PFSK-1 (cell line): ENCODE measurements around the gene SLC19A1.

ENCODE experiments used
- POLR2AphosphoS5 ChIP-seq: IDR thresholded peaks from 2 replicates; pipeline ENCODE4 v1.6.1; 2012; ENCODE audit warnings: low read depth, mild to moderate bottlenecking, control low read depth, low read length, moderate library complexity
- REST ChIP-seq, 2 experiments: IDR thresholded peaks; 2 replicates each; pipeline versions ENCODE4 v1.6.1 to v1.8.0; 2011 to 2012; ENCODE audit warnings: low read depth in 2 of 2, low read length in 2 of 2, control low read depth in 1 of 2, inconsistent platforms in 1 of 2, mild to moderate bottlenecking in 1 of 2, moderate library complexity in 1 of 2; ENCODE audit not compliant: insufficient read depth in 1 of 2
- SIN3A ChIP-seq: IDR thresholded peaks from 2 replicates; pipeline ENCODE4 v1.6.1; 2012; ENCODE audit warnings: mild to moderate bottlenecking, low read length, moderate library complexity, borderline replicate concordance; ENCODE audit not compliant: insufficient read depth
- TAF1 ChIP-seq: IDR thresholded peaks from 2 replicates; pipeline ENCODE4 v1.6.1; 2012; ENCODE audit warnings: low read length, control low read depth, borderline replicate concordance; ENCODE audit not compliant: insufficient read depth

- TF ChIP-seq POLR2AphosphoS5, result no peak
- no peak for TF ChIP-seq SIN3A
- no peak for TF ChIP-seq REST (IDR thresholded peaks at IDR 0.05; ENCODE audit: insufficient read depth in 1 of 2, low read depth in 2 of 2, low read length in 2 of 2)
- TF ChIP-seq TAF1, result no peak
Measured at GRCh38 chr21:45514311-45515021, 27.8 kb downstream of the SLC19A1 start.
